H1 (cell line): ENCODE measurements around the gene GGA1. TPM values are rescaled to one million over a fixed set of nuclear protein-coding genes. Genes with fewer than 3 reads are reported as not detected.

Experiments used
- SP2 ChIP-seq: IDR thresholded peaks from 2 replicates; pipeline ENCODE4 v1.6.1; 2012; ENCODE audit warnings: mild to moderate bottlenecking, low read length, inconsistent platforms
- SRF ChIP-seq: IDR thresholded peaks from 2 replicates; pipeline ENCODE4 v1.6.1; 2011; ENCODE audit warnings: mild to moderate bottlenecking, low read depth, low read length, moderate library complexity
- TAF7 ChIP-seq: optimal IDR thresholded peaks from 2 replicates; pipeline ENCODE3; 2011; ENCODE audit warnings: low read depth, mild to moderate bottlenecking, inconsistent platforms, low read length, moderate library complexity, borderline replicate concordance
- TBP ChIP-seq: IDR thresholded peaks from 2 replicates; pipeline ENCODE4 v1.6.1; 2011; ENCODE audit warnings: low read depth, low read length, improper control_type of control experiment
- polyA plus RNA-seq, 7 experiments: library from polyadenylated mRNA; depleted of rRNA in 3 of 7; stranded (reverse) in 5 of 7; unstranded in 2 of 7; fragments of >200 nt in 5 of 7; fragments of 200-250 nt in 2 of 7; gene quantifications; 1 replicate in 5 of 7; 2 replicates in 1 of 7; 4 replicates in 1 of 7; pipeline versions ENCODE4 v1.2.1 to v1.2.3, GENCODE V29; 2011 to 2013; ENCODE audit warnings: missing spikeins in 2 of 7, mixed read lengths in 2 of 7
- total RNA-seq: library from RNA; stranded (reverse); fragmentation: NEBNext Ultra II Directional; extraction: Animal tissue kit (Norgen Biotek cat#: 25700); gene quantifications from 2 replicates; pipeline ENCODE4 v1.2.1, GENCODE V29; 2021

Gene GGA1
- total and polyA plus RNA-seq, 2 of the 8 experiments (the other 6 are each of a cell fraction or from before 2014, with no cell fraction given): 49.3 to 57.2 TPM

GRCh38 chr22:37618674-37619073 is 10.0 kb downstream of the GGA1 start (continued):
- no peak for TF ChIP-seq SRF
- TF ChIP-seq TAF7: no peak
- TF ChIP-seq TBP: no peak
- no peak for TF ChIP-seq SP2
- TF ChIP-seq, all 59 proteins: peak for 0
